Tibial nerve (tissue), 4 donors: ENCODE results near the gene NCK1. TPM values are rescaled to one million over a fixed set of nuclear protein-coding genes. Genes with fewer than 3 reads are reported as not detected.

ENCODE experiments used
- DNase-seq, 2 donors: peaks; one replicate each; pipeline ENCODE4 v3.0.0-alpha.2; 2019; ENCODE audit warnings: low spot score in 2 of 2
- H3K27ac ChIP-seq, 4 donors: fragments of 200-600 bp; sonication (generic) in 3 of 4; one replicate each; pipeline ENCODE4 v1.5.1; 2017 to 2019; ENCODE audit warnings: mild to moderate bottlenecking in 1 of 4
- H3K27me3 ChIP-seq, 2 donors: fragments of 200-600 bp; sonication (generic) in 1 of 2; one replicate each; pipeline versions ENCODE4 v1.5.1 to v1.6.0; 2017 to 2019
- H3K36me3 ChIP-seq, 3 donors: fragments of 200-600 bp; sonication (generic); one replicate each; pipeline ENCODE4 v1.5.1; 2018 to 2019
- H3K4me1 ChIP-seq, 4 donors: fragments of 200-600 bp; sonication (generic) in 3 of 4; one replicate each; pipeline ENCODE4 v1.5.1; 2017 to 2019
- H3K4me3 ChIP-seq, 4 donors: fragments of 200-600 bp; sonication (generic) in 3 of 4; one replicate each; pipeline ENCODE4 v1.5.1; 2017 to 2019; ENCODE audit warnings: mild to moderate bottlenecking in 1 of 4, moderate library complexity in 1 of 4
- H3K9me3 ChIP-seq, 4 donors: fragments of 200-600 bp; sonication (generic) in 3 of 4; one replicate each; pipeline ENCODE4 v1.5.1; 2017 to 2019
- CTCF ChIP-seq, 5 experiments: fragments of 200-600 bp in 3 of 5; fragments of 450-650 bp in 2 of 5; sonication (generic) in 3 of 5; IDR thresholded peaks; one replicate each; pipeline ENCODE4 v1.5.1; 2016 to 2019; ENCODE audit warnings: antibody characterized with exemption in 5 of 5, mild to moderate bottlenecking in 3 of 5, moderate library complexity in 2 of 5
- EP300 ChIP-seq, 2 donors: sonication (generic); formaldehyde crosslinking; IDR thresholded peaks; one replicate each; pipeline ENCODE4 v1.6.1; 2017; ENCODE audit warnings: antibody characterized with exemption in 2 of 2, mild to moderate bottlenecking in 1 of 2
- POLR2A ChIP-seq, 2 donors: fragments of 450-650 bp; IDR thresholded peaks; one replicate each; pipeline ENCODE4 v1.6.1; 2017; ENCODE audit warnings: antibody characterized with exemption in 2 of 2, mild to moderate bottlenecking in 2 of 2, moderate library complexity in 2 of 2
- WGBS, 2 donors: methylation state at CpG; one replicate each; pipeline ENCODE4 v1.1.5; 2018; 5-methylcytosine and 5-hydroxymethylcytosine counted together
- total RNA-seq, 4 donors: library from RNA; depleted of rRNA; stranded (reverse); fragments of >200 nt; gene quantifications; one replicate each; pipeline ENCODE4 v1.1.0, GENCODE V29; 2016

The NCK1 gene
- total RNA-seq, 4 donors from 2014 or later = 34.8 to 100 (median 42.2) TPM

DNA sequence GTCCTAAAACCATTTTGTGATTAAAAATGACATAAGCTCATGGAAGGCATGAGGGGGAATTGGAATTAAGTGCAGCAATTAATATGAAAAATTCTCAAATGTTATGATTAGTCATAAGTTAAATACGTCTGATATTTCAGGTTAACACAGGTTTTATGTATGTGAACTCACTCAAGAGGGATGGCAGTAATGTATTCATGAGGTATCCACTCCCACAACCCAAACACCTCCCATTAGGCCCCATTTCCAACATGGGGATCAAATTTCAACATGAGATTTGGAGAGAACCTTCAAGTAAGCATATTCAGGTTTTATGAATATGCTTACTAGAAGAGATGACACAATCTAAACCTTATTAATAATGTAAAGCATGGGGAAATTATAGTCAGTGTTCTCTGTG is 54.2 kb downstream of the NCK1 start:
- peaks cover 0 to 24% (median 3%) of the 10 kb centered on the region in 4 donors for H3K9me3 ChIP-seq
- no peak for DNase-seq
- H3K27ac ChIP-seq = no peak overlapping the region
- TF ChIP-seq CTCF (IDR thresholded peaks at IDR 0.05) (no peak), POLR2A (IDR thresholded peaks at IDR 0.05) (no peak), EP300 (IDR thresholded peaks at IDR 0.05) (no peak)
- 94 to 97% methylated on average over 1 of the region's 1 CpG for WGBS, 2 donors
- peaks cover 0 to 17% (median 0%) of the 10 kb centered on the region in 3 donors for H3K36me3 ChIP-seq
- H3K4me3 ChIP-seq = no peak overlapping the region
- no peaks in the 10 kb centered on the region for H3K27me3 ChIP-seq
- peaks cover 0 to 25% (median 3%) of the 10 kb centered on the region in 4 donors for H3K4me1 ChIP-seq

GRCh38 chr3:136919799-136920580 is 58.0 kb downstream of the NCK1 start:
- H3K9me3 ChIP-seq = peaks cover 0 to 8% (median 0%) of the 10 kb centered on the region in 4 donors
- H3K27me3 ChIP-seq = no peaks in the 10 kb centered on the region

GRCh38 chr3:136920904-136921611 is 59.0 kb downstream of the NCK1 start:
- Histone ChIP-seq H3K4me1 (peaks cover 0 to 40% (median 3%) of the 10 kb centered on the region in 4 donors), H3K9me3 (peaks cover 0 to 8% (median 0%) of the 10 kb centered on the region in 4 donors), H3K27ac (no peak overlapping the region), H3K27me3 (no peaks in the 10 kb centered on the region), H3K4me3 (no peak overlapping the region), H3K36me3 (peaks cover 0 to 7% (median 0%) of the 10 kb centered on the region in 3 donors)
- WGBS, 2 donors = 93 to 97% methylated on average over 4 of the region's 4 CpGs
- TF ChIP-seq EP300 (IDR thresholded peaks at IDR 0.05) = no peak
- TF ChIP-seq CTCF (IDR thresholded peaks at IDR 0.05) = no peak
- TF ChIP-seq POLR2A (IDR thresholded peaks at IDR 0.05) = no peak
- DNase-seq = no peak

More at GRCh38 chr3:136919799-136920580, 58.0 kb downstream of the NCK1 start:
- WGBS, 2 donors = 69 to 73% methylated on average over 1 of the region's 1 CpG
- peaks cover 0 to 30% (median 3%) of the 10 kb centered on the region in 4 donors for H3K4me1 ChIP-seq
- no peak overlapping the region for H3K4me3 ChIP-seq
- no peak for TF ChIP-seq EP300 (IDR thresholded peaks at IDR 0.05)
- TF ChIP-seq CTCF (IDR thresholded peaks at IDR 0.05) = no peak
- TF ChIP-seq POLR2A (IDR thresholded peaks at IDR 0.05) = no peak
- H3K27ac ChIP-seq = no peak overlapping the region
- peaks cover 0 to 7% (median 0%) of the 10 kb centered on the region in 3 donors for H3K36me3 ChIP-seq
- DNase-seq = no peak

DNA sequence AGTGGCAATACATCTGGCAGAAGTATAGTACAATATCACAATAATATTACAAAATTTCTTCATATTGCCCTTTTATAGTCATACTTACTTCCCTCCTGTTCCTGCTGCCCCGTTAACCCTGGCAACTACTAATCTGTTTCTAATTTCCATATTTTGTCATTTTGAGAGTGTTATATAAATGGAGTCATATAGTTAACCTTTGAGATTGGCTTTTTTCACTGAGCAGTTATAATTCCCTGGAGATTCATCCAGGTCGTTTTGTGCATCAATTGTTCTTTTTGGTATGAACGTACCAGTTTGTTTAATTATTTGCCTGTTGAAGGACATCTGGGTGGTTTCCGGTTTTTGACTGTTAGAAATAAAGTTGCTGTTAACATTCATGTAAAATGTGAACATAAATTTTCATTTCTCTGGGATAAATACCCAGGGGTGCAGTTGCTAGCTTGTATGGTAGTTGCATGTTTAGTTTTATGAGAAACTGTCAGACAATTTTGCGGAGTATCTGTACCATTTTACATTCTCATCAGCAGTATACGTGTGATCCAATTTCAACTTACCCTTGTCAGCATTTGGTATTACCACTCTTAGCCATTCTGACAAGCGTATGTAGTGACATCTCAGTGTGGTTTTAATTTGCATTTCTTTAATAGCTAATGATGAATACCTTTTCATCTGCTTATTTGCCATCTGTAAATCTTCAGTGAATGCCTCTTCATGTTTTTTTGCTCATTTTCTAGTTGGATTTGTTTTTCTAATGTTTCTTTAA is 63.6 kb downstream of the NCK1 start:
- 68% methylated on average over 7 of the region's 7 CpGs for whole genome bisulfite sequencing, 2 donors
- Histone ChIP-seq H3K4me1 (peaks cover 0 to 28% (median 6%) of the 10 kb centered on the region in 4 donors), H3K27ac (no peak overlapping the region), H3K27me3 (no peaks in the 10 kb centered on the region), H3K9me3 (peaks cover 0 to 8% (median 0%) of the 10 kb centered on the region in 4 donors), H3K36me3 (peaks cover 0 to 15% (median 0%) of the 10 kb centered on the region in 3 donors), H3K4me3 (no peak overlapping the region)
- no peak for TF ChIP-seq CTCF (IDR thresholded peaks at IDR 0.05)
- peak in 1 of 2 donors; percentile 3 for TF ChIP-seq EP300 (IDR thresholded peaks at IDR 0.05)
- no peak for DNase-seq
